Measurements from ENCODE around the gene SORBS1.

Gene SORBS1

GRCh38 chr10:95516774-95517373 is 44.3 kb downstream of the SORBS1 start:
- DNase-seq (ENCODE audit: low read depth in 2 of 2), result no peak

- DNase-seq (ENCODE audit: low read depth in 2 of 2), result no peak
These were observed 47.2 kb downstream of the SORBS1 start for GRCh38 chr10:95513941-95514392.

GRCh38 chr10:95513008-95513589 is 48.1 kb downstream of the SORBS1 start:
- DNase-seq (ENCODE audit: low read depth in 2 of 2), result no peak

- no peak for DNase-seq (ENCODE audit: low read depth in 2 of 2)
These were observed 49.9 kb downstream of the SORBS1 start for GRCh38 chr10:95511314-95511713.

- no peak for DNase-seq (ENCODE audit: low read depth in 2 of 2)
These were observed 51.9 kb downstream of the SORBS1 start for GRCh38 chr10:95509251-95509650.

GRCh38 chr10:95508730-95509129 is 52.4 kb downstream of the SORBS1 start:
- DNase-seq (ENCODE audit: low read depth in 2 of 2), result no peak

- no peak for DNase-seq (ENCODE audit: low read depth in 2 of 2)
These were observed 55.0 kb downstream of the SORBS1 start for GRCh38 chr10:95506056-95506737.

GRCh38 chr10:95505641-95506040 is 55.5 kb downstream of the SORBS1 start:
- DNase-seq (ENCODE audit: low read depth in 2 of 2), result no peak

- DNase-seq (ENCODE audit: low read depth in 2 of 2), result no peak
These were observed 56.0 kb downstream of the SORBS1 start for GRCh38 chr10:95505084-95505610.

- DNase-seq (ENCODE audit: low read depth in 2 of 2), result no peak
These were observed 56.9 kb downstream of the SORBS1 start for GRCh38 chr10:95504246-95504691.

- no peak for DNase-seq (ENCODE audit: low read depth in 2 of 2)
These were observed 57.6 kb downstream of the SORBS1 start for GRCh38 chr10:95503526-95503925.

GRCh38 chr10:95503001-95503400 is 58.2 kb downstream of the SORBS1 start:
- no peak for DNase-seq (ENCODE audit: low read depth in 2 of 2)

- no peak for DNase-seq (ENCODE audit: low read depth in 2 of 2)
These were observed 58.8 kb downstream of the SORBS1 start for GRCh38 chr10:95502377-95502776.

GRCh38 chr10:95501203-95502094 is 59.7 kb downstream of the SORBS1 start:
- DNase-seq (ENCODE audit: low read depth in 2 of 2), result no peak

GRCh38 chr10:95500649-95501048 is 60.5 kb downstream of the SORBS1 start:
- no peak for DNase-seq (ENCODE audit: low read depth in 2 of 2)

GRCh38 chr10:95500097-95500496 is 61.1 kb downstream of the SORBS1 start:
- no peak for DNase-seq (ENCODE audit: low read depth in 2 of 2)

- no peak for DNase-seq (ENCODE audit: low read depth in 2 of 2)
These were observed 61.6 kb downstream of the SORBS1 start for GRCh38 chr10:95499482-95499989.

- no peak for DNase-seq (ENCODE audit: low read depth in 2 of 2)
These were observed 64.2 kb downstream of the SORBS1 start for GRCh38 chr10:95496951-95497350.

- no peak for DNase-seq (ENCODE audit: low read depth in 2 of 2)
These were observed 64.8 kb downstream of the SORBS1 start for GRCh38 chr10:95496246-95496911.

- no peak for DNase-seq (ENCODE audit: low read depth in 2 of 2)
These were observed 67.3 kb downstream of the SORBS1 start for GRCh38 chr10:95493862-95494261.

GRCh38 chr10:95487994-95488393 is 73.2 kb downstream of the SORBS1 start:
- DNase-seq (ENCODE audit: low read depth in 2 of 2), result no peak
